Measurements from ENCODE around the gene LGR5. TPM values are rescaled to one million over a fixed set of nuclear protein-coding genes. Genes with fewer than 3 reads are reported as not detected.
"Not testable (repeated sequence)": the region's sequence is repeated elsewhere in the genome, so short reads cannot be mapped to it uniquely, and the experiment has no call there.

Gene LGR5
- total RNA-seq, 4 donors from 2014 or later, result 0.19 to 2.4 TPM; not detected in 2

GRCh38 chr12:71546322-71546861 is 106.8 kb downstream of the LGR5 start:
- DNase-seq (ENCODE audit: low spot score) (no peak), ATAC-seq (ENCODE audit: low FRiP score) (no peak)
- TF ChIP-seq, protein P1, sequence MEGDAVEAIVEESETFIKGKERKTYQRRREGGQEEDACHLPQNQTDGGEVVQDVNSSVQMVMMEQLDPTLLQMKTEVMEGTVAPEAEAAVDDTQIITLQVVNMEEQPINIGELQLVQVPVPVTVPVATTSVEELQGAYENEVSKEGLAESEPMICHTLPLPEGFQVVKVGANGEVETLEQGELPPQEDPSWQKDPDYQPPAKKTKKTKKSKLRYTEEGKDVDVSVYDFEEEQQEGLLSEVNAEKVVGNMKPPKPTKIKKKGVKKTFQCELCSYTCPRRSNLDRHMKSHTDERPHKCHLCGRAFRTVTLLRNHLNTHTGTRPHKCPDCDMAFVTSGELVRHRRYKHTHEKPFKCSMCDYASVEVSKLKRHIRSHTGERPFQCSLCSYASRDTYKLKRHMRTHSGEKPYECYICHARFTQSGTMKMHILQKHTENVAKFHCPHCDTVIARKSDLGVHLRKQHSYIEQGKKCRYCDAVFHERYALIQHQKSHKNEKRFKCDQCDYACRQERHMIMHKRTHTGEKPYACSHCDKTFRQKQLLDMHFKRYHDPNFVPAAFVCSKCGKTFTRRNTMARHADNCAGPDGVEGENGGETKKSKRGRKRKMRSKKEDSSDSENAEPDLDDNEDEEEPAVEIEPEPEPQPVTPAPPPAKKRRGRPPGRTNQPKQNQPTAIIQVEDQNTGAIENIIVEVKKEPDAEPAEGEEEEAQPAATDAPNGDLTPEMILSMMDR (IDR thresholded peaks at IDR 0.05), result no peak

GRCh38 chr12:71548893-71549292 is 109.3 kb downstream of the LGR5 start:
- TF ChIP-seq, protein P1 (IDR thresholded peaks at IDR 0.05), result no peak
- ATAC-seq (ENCODE audit: low FRiP score) (no peak), DNase-seq (ENCODE audit: low spot score) (no peak)

GRCh38 chr12:71551529-71551928 is 111.9 kb downstream of the LGR5 start:
- TF ChIP-seq, protein P1 (IDR thresholded peaks at IDR 0.05), result no peak
- DNase-seq (ENCODE audit: low spot score), result no peak
- ATAC-seq (ENCODE audit: low FRiP score), result no peak

DNA sequence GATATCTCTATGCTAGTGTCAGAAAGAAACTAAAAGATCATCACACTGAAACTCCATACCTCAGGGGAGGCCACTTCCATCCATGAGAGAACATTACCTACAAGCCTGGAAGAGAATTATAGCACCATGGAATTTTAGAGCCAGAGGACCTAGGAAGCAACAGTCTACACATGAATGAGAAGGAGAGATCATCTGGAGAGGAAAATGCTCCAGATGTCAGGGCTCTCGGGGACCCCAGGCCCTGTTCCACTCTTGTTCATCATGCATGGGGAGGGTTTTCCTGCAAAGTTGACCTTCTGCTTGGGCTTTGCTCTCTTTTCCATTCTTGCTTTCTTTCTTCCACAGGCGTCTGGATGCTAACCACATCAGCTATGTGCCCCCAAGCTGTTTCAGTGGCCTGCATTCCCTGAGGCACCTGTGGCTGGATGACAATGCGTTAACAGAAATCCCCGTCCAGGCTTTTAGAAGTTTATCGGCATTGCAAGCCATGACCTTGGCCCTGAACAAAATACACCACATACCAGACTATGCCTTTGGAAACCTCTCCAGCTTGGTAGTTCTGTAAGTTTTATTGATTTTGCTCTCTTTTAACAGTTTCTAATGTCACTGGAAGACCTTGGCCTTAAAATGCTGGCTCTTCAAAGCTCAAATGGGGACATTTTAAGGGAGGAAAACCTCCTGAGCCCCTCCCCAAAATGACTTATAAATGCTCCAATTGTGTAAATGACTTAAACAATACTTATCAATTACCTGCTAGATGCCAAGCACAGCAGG is 113.3 kb downstream of the LGR5 start:
- DNase-seq (ENCODE audit: low spot score), result no peak
- ATAC-seq (ENCODE audit: low FRiP score), result no peak
- TF ChIP-seq, protein P1 (IDR thresholded peaks at IDR 0.05), result no peak

DNA sequence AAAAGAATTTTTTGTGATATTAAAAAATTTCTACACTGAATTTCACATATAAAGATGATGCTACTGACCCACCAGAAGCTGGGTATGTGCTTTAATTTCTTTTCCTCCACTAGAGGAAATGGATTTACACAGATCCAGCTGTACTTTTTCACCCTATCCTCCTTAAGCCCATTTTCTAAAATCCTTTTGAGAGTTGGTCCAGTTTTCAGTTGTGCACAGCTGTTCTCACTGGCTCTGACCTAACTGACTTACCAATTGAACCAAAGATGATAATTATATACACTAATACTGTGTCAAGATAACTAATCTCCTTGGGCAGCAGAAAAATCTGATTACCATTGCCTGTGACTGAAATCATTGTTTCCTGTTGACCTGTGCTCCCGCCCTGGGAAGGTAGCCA is 115.6 kb downstream of the LGR5 start:
- TF ChIP-seq, protein P1 (IDR thresholded peaks at IDR 0.05), result no peak
- ATAC-seq (ENCODE audit: low FRiP score) (no peak), DNase-seq (ENCODE audit: low spot score) (no peak)

GRCh38 chr12:71555789-71556188 is 116.2 kb downstream of the LGR5 start:
- ATAC-seq (ENCODE audit: low FRiP score); DNase-seq (ENCODE audit: low spot score): not testable (repeated sequence)

GRCh38 chr12:71556448-71556847 is 116.8 kb downstream of the LGR5 start:
- ATAC-seq (ENCODE audit: low FRiP score) (no peak), DNase-seq (ENCODE audit: low spot score) (no peak)
- TF ChIP-seq, protein P1 (IDR thresholded peaks at IDR 0.05), result no peak

All from omental fat pad (tissue), 4 donors.